Stomach (tissue), 9 donors: Measurements from ENCODE around the gene LEFTY1. TPM values are rescaled to one million over a fixed set of nuclear protein-coding genes. Genes with fewer than 3 reads are reported as not detected.

ENCODE experiments used
- DNase-seq, 2 donors: peaks; one replicate each; pipeline versions ENCODE4 v3.0.0 to v3.0.0-alpha.2; 2013 to 2019
- H3K27ac ChIP-seq, 5 donors: fragments of 200-600 bp in 4 of 5; sonication (generic) in 4 of 5; one replicate each; pipeline ENCODE4 v1.5.1; 2013 to 2019; ENCODE audit warnings: mild to moderate bottlenecking in 1 of 5, moderate library complexity in 1 of 5
- H3K27me3 ChIP-seq, 3 donors: fragments of 200-600 bp; sonication (generic); one replicate each; pipeline ENCODE4 v1.5.1; 2017 to 2019; ENCODE audit warnings: mixed run types in 1 of 3
- H3K36me3 ChIP-seq, 4 donors: fragments of 200-600 bp; sonication (generic); 1 replicate in 3 of 4; 2 replicates in 1 of 4; pipeline ENCODE4 v1.5.1; 2016 to 2019
- H3K4me1 ChIP-seq, 4 donors: fragments of 200-600 bp; sonication (generic); one replicate each; pipeline ENCODE4 v1.5.1; 2016 to 2019
- H3K4me3 ChIP-seq, 4 donors: fragments of 200-600 bp; sonication (generic) in 3 of 4; one replicate each; pipeline ENCODE4 v1.5.1; 2016 to 2019; ENCODE audit warnings: mild to moderate bottlenecking in 1 of 4
- H3K9me3 ChIP-seq, 4 donors: fragments of 200-600 bp; sonication (generic); one replicate each; pipeline ENCODE4 v1.5.1; 2016 to 2019
- EP300 ChIP-seq: sonication (generic); formaldehyde crosslinking; IDR thresholded peaks from one replicate; pipeline ENCODE4 v1.6.1; 2017; ENCODE audit warnings: antibody characterized with exemption
- POLR2A ChIP-seq, 4 donors: fragments of 450-650 bp; IDR thresholded peaks; one replicate each; pipeline ENCODE4 v1.6.1; 2016; ENCODE audit warnings: antibody characterized with exemption in 4 of 4, control low read depth in 2 of 4, mild to moderate bottlenecking in 1 of 4, moderate library complexity in 1 of 4
- POLR2AphosphoS5 ChIP-seq, 3 donors: sonication (generic); formaldehyde crosslinking; IDR thresholded peaks; one replicate each; pipeline ENCODE4 v1.6.1; 2016; ENCODE audit warnings: antibody characterized with exemption in 3 of 3
- WGBS, 5 donors: extraction: QIAGEN DNeasy Blood & Tissue Kit in 3 of 5; methylation state at CpG; one replicate each; pipeline versions ENCODE4 v1.1.5 to v1.1.7; 2013 to 2018; 5-methylcytosine and 5-hydroxymethylcytosine counted together
- intact Hi-C: fragments of 100-400 bp; cut with DNase I; formaldehyde crosslinking; loops from one replicate; pipeline ENCODE4 v1.15.1; 2023; ENCODE audit warnings: low total_unique reads
- polyA plus RNA-seq, 3 donors: library from polyadenylated mRNA; stranded (reverse); fragments of 200-250 nt; gene quantifications; one replicate each; pipeline ENCODE4 v1.2.3, GENCODE V29; 2013
- total RNA-seq, 5 donors: library from RNA; depleted of rRNA; stranded (reverse); fragments of >200 nt; gene quantifications; one replicate each; pipeline versions ENCODE4 v1.1.0 to v1.2.3, GENCODE V29; 2014 to 2016
- TF ChIP-seq, protein P1 (sequence below), 7 experiments: fragments of 450-650 bp in 4 of 7; fragments of 200-600 bp in 3 of 7; sonication (generic) in 3 of 7; IDR thresholded peaks; one replicate each; pipeline ENCODE4 v1.5.1; 2016 to 2019; ENCODE audit warnings: antibody characterized with exemption in 7 of 7, control low read depth in 2 of 7, mild to moderate bottlenecking in 1 of 7
- donor health status: healthy with polysubstance abuse.
- donor health status: Bipolar disorder and iron deficiency.
- donor health status: healthy.

The LEFTY1 gene
- total and polyA plus RNA-seq, 8 donors = 0.37 to 499 (median 0.61) TPM; not detected in 3

DNA sequence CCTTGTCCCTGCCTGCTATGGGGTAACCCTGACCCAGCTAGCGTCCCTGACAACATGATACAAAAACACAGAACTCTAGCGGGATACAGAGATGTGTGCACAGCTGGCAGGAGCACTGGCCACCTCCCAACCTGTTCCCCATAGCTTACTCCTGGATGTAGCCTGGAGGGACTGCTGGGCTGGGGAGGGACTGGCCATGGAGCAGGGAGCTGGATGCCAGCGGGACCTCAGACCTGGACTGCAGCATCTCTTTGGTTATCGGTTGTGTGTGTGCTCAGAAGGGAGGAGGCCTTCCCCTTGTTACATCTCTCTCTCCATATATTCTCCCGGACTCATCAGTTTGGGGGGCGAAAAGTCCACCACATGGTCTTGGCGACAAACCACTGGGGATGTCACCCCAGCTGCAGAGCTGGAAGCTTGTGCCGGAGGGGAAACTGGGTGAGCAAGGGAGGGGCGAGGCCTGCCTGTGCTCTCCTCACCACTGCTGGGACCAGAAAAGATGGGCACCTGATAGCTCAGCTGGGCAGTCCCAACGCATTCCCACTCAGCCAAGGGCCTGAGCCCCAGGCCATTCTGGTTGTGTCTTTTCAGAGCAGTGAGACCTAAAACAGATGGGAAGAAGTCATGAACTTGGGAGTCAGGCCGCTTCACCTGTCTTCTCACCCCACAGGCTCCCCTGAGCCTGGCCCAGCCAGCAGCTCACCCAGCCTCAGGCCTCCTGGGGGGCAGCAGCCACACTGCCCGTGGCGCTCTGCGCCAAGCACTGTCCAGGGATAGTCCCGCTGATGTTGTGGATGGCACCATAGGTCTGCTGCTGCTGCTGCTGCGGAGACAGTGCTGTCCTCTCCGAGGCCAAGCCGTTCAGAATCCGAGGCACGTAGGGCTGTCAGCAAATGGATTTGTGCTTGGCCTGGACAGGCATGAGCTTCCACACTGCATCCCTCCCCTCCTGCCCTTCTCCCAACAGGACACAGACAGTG lies 42.3 kb downstream of the LEFTY1 start:
- Histone ChIP-seq H3K4me1 (peaks cover 25 to 61% (median 36%) of the 10 kb centered on the region in 4 donors), H3K27ac (peak overlapping the region in 3 of 5 donors; percentile 40 to 48 (median 40)), H3K36me3 (peaks cover 51 to 98% (median 96%) of the 10 kb centered on the region in 4 donors), H3K4me3 (no peak overlapping the region), H3K9me3 (no peaks in the 10 kb centered on the region), H3K27me3 (no peaks in the 10 kb centered on the region)
- WGBS, 5 donors = 79 to 90% (median 88%) methylated on average over 19 to 20 of the region's 20 CpGs
- TF ChIP-seq POLR2AphosphoS5 (IDR thresholded peaks at IDR 0.05) (no peak), POLR2A (IDR thresholded peaks at IDR 0.05) (no peak), EP300 (no peak)
- TF ChIP-seq, protein P1, sequence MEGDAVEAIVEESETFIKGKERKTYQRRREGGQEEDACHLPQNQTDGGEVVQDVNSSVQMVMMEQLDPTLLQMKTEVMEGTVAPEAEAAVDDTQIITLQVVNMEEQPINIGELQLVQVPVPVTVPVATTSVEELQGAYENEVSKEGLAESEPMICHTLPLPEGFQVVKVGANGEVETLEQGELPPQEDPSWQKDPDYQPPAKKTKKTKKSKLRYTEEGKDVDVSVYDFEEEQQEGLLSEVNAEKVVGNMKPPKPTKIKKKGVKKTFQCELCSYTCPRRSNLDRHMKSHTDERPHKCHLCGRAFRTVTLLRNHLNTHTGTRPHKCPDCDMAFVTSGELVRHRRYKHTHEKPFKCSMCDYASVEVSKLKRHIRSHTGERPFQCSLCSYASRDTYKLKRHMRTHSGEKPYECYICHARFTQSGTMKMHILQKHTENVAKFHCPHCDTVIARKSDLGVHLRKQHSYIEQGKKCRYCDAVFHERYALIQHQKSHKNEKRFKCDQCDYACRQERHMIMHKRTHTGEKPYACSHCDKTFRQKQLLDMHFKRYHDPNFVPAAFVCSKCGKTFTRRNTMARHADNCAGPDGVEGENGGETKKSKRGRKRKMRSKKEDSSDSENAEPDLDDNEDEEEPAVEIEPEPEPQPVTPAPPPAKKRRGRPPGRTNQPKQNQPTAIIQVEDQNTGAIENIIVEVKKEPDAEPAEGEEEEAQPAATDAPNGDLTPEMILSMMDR (IDR thresholded peaks at IDR 0.05) = no peak
- intact Hi-C loops = no loop called here
- DNase-seq = no peak

DNA sequence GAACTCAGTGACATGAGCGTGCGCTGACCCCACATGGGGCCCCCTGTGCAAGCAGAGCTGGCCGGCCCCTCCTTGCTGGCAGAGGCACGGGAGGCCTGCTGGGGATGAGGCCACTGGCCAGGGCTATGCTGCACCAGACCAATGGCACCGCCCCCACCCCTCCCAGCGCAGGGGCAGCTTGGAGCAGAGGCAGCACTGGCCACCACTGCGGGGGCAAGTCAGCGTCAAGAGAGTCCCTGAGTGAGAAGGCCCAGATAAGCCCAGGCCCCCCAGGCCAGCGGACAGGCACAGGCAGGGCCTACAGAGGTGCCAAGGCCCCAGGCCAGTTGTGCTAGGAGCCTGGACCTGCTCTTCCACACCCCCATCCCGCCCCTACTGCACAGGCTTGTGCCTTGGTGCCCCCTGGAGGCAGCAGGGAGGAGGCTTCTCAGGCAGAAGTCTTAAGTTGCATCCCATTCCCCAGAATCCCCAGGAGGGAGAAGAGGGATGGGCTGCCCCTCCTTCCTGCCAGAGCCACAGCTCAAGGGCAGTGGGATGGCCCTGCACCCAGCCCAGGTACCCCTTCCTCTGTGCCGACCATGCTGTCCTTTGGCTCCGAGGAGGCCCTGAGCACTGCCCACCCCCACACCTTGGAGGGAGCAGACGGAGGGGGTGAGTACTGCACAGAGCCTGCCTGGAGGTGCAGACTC lies 43.2 kb downstream of the LEFTY1 start:
- H3K27ac ChIP-seq = peak overlapping the region in 3 of 5 donors; percentile 8 to 63 (median 40)
- no peak overlapping the region for H3K4me3 ChIP-seq
- 52 to 65% (median 60%) methylated on average over 6 to 13 of the region's 13 CpGs for WGBS, 5 donors
- H3K27me3 ChIP-seq = no peaks in the 10 kb centered on the region
- H3K4me1 ChIP-seq = peaks cover 25 to 58% (median 36%) of the 10 kb centered on the region in 4 donors
- TF ChIP-seq POLR2A (IDR thresholded peaks at IDR 0.05) (no peak), EP300 (no peak), POLR2AphosphoS5 (IDR thresholded peaks at IDR 0.05) (peak in 1 of 3 donors; percentile 62)
- TF ChIP-seq, protein P1 (IDR thresholded peaks at IDR 0.05) = peak in 5 of 7 experiments; percentile 56 to 73 (median 64)
- H3K9me3 ChIP-seq = no peaks in the 10 kb centered on the region
- H3K36me3 ChIP-seq = peaks cover 47 to 96% (median 92%) of the 10 kb centered on the region in 4 donors
- DNase-seq = peak; percentile 72 to 92
- intact Hi-C loops = no loop called here

DNA sequence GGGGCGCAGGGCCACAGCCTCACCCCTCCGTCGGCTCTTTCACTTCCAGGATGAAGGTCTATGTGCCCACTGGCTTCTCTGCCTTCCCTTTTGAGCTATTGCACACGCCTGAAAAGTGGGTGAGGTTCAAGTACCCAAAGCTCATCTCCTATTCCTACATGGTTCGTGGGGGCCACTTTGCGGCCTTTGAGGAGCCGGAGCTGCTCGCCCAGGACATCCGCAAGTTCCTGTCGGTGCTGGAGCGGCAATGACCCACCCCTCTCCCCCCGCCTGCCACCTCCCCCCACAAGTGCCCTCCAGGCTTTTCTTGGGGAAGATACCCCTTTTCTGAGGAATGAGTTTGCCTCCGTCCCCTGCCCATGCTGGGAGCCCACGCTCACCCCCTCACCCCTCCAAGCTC lies 43.8 kb downstream of the LEFTY1 start:
- no peaks in the 10 kb centered on the region for H3K27me3 ChIP-seq
- no peaks in the 10 kb centered on the region for H3K9me3 ChIP-seq
- peaks cover 25 to 53% (median 35%) of the 10 kb centered on the region in 4 donors for H3K4me1 ChIP-seq
- DNase-seq = no peak
- H3K4me3 ChIP-seq = no peak overlapping the region
- WGBS, 5 donors = 86 to 92% (median 88%) methylated on average over 11 to 14 of the region's 14 CpGs
- intact Hi-C loops = no loop called here
- peak overlapping the region in 3 of 5 donors; percentile 8 to 63 (median 40) for H3K27ac ChIP-seq
- H3K36me3 ChIP-seq = peaks cover 44 to 97% (median 92%) of the 10 kb centered on the region in 4 donors
- no peak for TF ChIP-seq POLR2AphosphoS5 (IDR thresholded peaks at IDR 0.05)
- no peak for TF ChIP-seq POLR2A (IDR thresholded peaks at IDR 0.05)
- TF ChIP-seq, protein P1 (IDR thresholded peaks at IDR 0.05) = no peak
- no peak for TF ChIP-seq EP300
